K562 (cell line): ENCODE data around the gene RPS6KA2. TPM values are rescaled to one million over a fixed set of nuclear protein-coding genes. Genes with fewer than 3 reads are reported as not detected.

Experiments
- ATAC-seq: fragments of 200-7000 bp; cut with Tn5 transposase; 3 replicates; pipeline ENCODE4 v1.9.1; 2020; ENCODE audit warnings: moderate library complexity
- BruUV-seq: library from RNA; stranded (reverse); fragments of 400-500 nt; replicated peaks from 2 replicates; lab custom pipeline; 2021; lab: Mats Ljungman, UMichigan
- CTCF ChIA-PET: fragments of 300-600 bp; formaldehyde crosslinking; extraction: SDS; loops from one replicate; lab custom pipeline; 2021; ENCODE audit warnings: low intra/inter-chr PET ratio; lab: Yijun Ruan, JAX
- POLR2A ChIA-PET: fragments of 300-600, 350-650 bp; sonication (Branson Sonifier 250); formaldehyde crosslinking; extraction: SDS; loops from one replicate; lab custom pipeline; 2021; ENCODE audit warnings: antibody characterized with exemption, inconsistent platforms; lab: Yijun Ruan, JAX
- DNase-seq, 4 experiments: peaks; one replicate each; pipeline versions ENCODE4 v3.0.0 to v3.0.0-alpha.2; 2011 to 2018; ENCODE audit warnings: low spot score in 3 of 4, mixed read lengths in 3 of 4; ENCODE audit errors: extremely low read depth in 1 of 4
- FAIRE-seq: peaks from 2 replicates; lab custom pipeline; 2011; peaks lifted over from hg19 to GRCh38; lab: Jason Lieb, UNC
- H2AFZ ChIP-seq: 2 replicates; pipeline ENCODE4 v1.6.0; 2011; ENCODE audit warnings: low read depth, low read length, control low read depth, inconsistent platforms
- H3K27ac ChIP-seq: fragments of 200-600 bp; 3 replicates; pipeline ENCODE4 v1.8.0; 2011; ENCODE audit warnings: low read depth, mild to moderate bottlenecking, control low read depth, inconsistent platforms, low read length, moderate library complexity, mixed read lengths; ENCODE audit errors: extremely low read depth
- H3K27me3 ChIP-seq, 2 experiments: fragments of 300-600 bp in 1 of 2; 2 replicates in 1 of 2; 3 replicates in 1 of 2; pipeline versions ENCODE4 v1.6.0 to v1.8.0; 2011; ENCODE audit warnings: inconsistent platforms in 2 of 2, low read length in 2 of 2, mild to moderate bottlenecking in 1 of 2, mixed read lengths in 1 of 2, moderate library complexity in 1 of 2; ENCODE audit not compliant: control insufficient read depth in 2 of 2, insufficient read depth in 2 of 2
- H3K36me3 ChIP-seq: fragments of 300-600 bp; 3 replicates; pipeline ENCODE4 v1.8.0; 2011; ENCODE audit warnings: mild to moderate bottlenecking, low read length, inconsistent platforms; ENCODE audit not compliant: control insufficient read depth, insufficient read depth
- H3K4me1 ChIP-seq, 2 experiments: fragments of 200-600 bp in 1 of 2; replicated peaks in 1 of 2; 2 replicates in 1 of 2; 3 replicates in 1 of 2; pipeline versions ENCODE4 v1.5.1 to v1.8.0; 2011; ENCODE audit warnings: inconsistent platforms in 2 of 2, low read length in 2 of 2, mild to moderate bottlenecking in 1 of 2, mixed read lengths in 1 of 2, moderate library complexity in 1 of 2; ENCODE audit not compliant: control insufficient read depth in 2 of 2, insufficient read depth in 2 of 2
- H3K4me2 ChIP-seq: 2 replicates; pipeline ENCODE4 v1.6.1; 2011; ENCODE audit warnings: low read length, control low read depth, inconsistent platforms, mixed read lengths; ENCODE audit not compliant: insufficient read depth
- H3K4me3 ChIP-seq: fragments of 200-600 bp; sonication (generic), shearing (Covaris generic); 2 replicates; pipeline ENCODE4 v1.5.1; 2016; ENCODE audit warnings: control low read depth, inconsistent platforms
- H3K79me2 ChIP-seq: fragments of 200-600 bp; 3 replicates; pipeline ENCODE4 v1.8.0; 2011; ENCODE audit warnings: low read length, inconsistent platforms; ENCODE audit not compliant: control insufficient read depth, insufficient read depth
- H3K9ac ChIP-seq, 2 experiments: 2 replicates each; pipeline versions ENCODE4 v1.6.0 to v1.6.1; 2011; ENCODE audit warnings: low read depth in 2 of 2, low read length in 2 of 2, control low read depth in 1 of 2, inconsistent platforms in 1 of 2, mild to moderate bottlenecking in 1 of 2, mixed read lengths in 1 of 2; ENCODE audit not compliant: insufficient read depth in 1 of 2
- H3K9me1 ChIP-seq: one replicate; pipeline ENCODE4 v1.6.0; 2011; ENCODE audit warnings: inconsistent platforms, mild to moderate bottlenecking, low read length, moderate library complexity; ENCODE audit not compliant: control insufficient read depth, insufficient read depth
- H3K9me3 ChIP-seq: replicated peaks from 2 replicates; pipeline ENCODE4 v1.5.1; 2011; ENCODE audit warnings: low read depth, low read length, inconsistent platforms; ENCODE audit not compliant: control insufficient read depth, insufficient read depth
- H4K20me1 ChIP-seq: replicated peaks from 2 replicates; pipeline ENCODE4 v1.6.1; 2011; ENCODE audit warnings: low read length, inconsistent platforms, mixed read lengths; ENCODE audit not compliant: control insufficient read depth, insufficient read depth
- CCNT2 ChIP-seq: IDR thresholded peaks from 2 replicates; pipeline ENCODE4 v1.6.1; 2011; ENCODE audit warnings: borderline replicate concordance, low read depth, mild to moderate bottlenecking, moderate library complexity, mixed read lengths, low read length; ENCODE audit not compliant: insufficient read length; ENCODE audit errors: extremely low read depth
- CREB3 ChIP-seq: fragments of 450-650 bp; conservative IDR thresholded peaks from 2 replicates; pipeline ENCODE4 v1.6.1; 2016; ENCODE audit warnings: missing genetic modification characterization, low read depth, mild to moderate bottlenecking, missing compliant biosample characterization, moderate library complexity
- SMARCE1 ChIP-seq: fragments of 450-650 bp; IDR thresholded peaks from 2 replicates; pipeline ENCODE4 v1.7.1; 2016; ENCODE audit warnings: mild to moderate bottlenecking
- ZNF134 ChIP-seq: fragments of 250-450 bp; sonication (Bioruptor Pico); conservative IDR thresholded peaks from 2 replicates; pipeline ENCODE4 v1.4.0; 2020
- ZNF146 ChIP-seq: IDR thresholded peaks from one replicate; pipeline ENCODE4 v1.6.1; 2018; ENCODE audit warnings: missing compliant biosample characterization; ENCODE audit not compliant: unreplicated experiment
- ZNF436 ChIP-seq: fragments of 250-450, 450-650 bp; sonication (Bioruptor Pico); formaldehyde crosslinking; IDR thresholded peaks from 2 replicates; pipeline ENCODE4 v1.7.0; 2020; ENCODE audit warnings: mild to moderate bottlenecking
- ZNF583 ChIP-seq: fragments of 250-450 bp; sonication (Bioruptor Pico); IDR thresholded peaks from 2 replicates; pipeline ENCODE4 v1.4.0; 2020
- WGBS: fragments of 100-300 bp; shearing (Covaris generic); methylation state at CpG from one replicate; pipeline ENCODE4 v1.1.6; 2016; ENCODE audit warnings: low coverage, mixed read lengths; ENCODE audit not compliant: insufficient coverage; ENCODE audit errors: missing lambda C conversion rate; 5-methylcytosine and 5-hydroxymethylcytosine counted together
- in situ Hi-C: fragments of 300-500 bp; cut with MboI; formaldehyde crosslinking; loops from 4 replicates; pipeline ENCODE4 v1.15.0; 2018; ENCODE audit warnings: inconsistent platforms, mixed read lengths
- intact Hi-C: fragments of 100-400 bp; cut with micrococcal nuclease; formaldehyde crosslinking; loops from 2 replicates; pipeline ENCODE4 v1.14.2; 2022
- polyA plus RNA-seq, 8 experiments: library from polyadenylated mRNA; depleted of rRNA in 4 of 8; stranded (reverse) in 5 of 8; unstranded in 3 of 8; fragments of >200 nt; fragmentation: Nextera tagmentation in 2 of 8; fragmentation: Illumina TruSeq in 1 of 8; extraction: Ambion mirVana in 2 of 8; extraction: Trizol in 1 of 8; gene quantifications; 2 replicates each; pipeline versions ENCODE4 v1.2.1 to v1.2.3, GENCODE V29; 2011 to 2014; ENCODE audit warnings: inconsistent platforms in 1 of 8, missing spikeins in 1 of 8
- total RNA-seq, 7 experiments: library from RNA; depleted of rRNA in 6 of 7; stranded (reverse); fragments of >200 nt in 6 of 7; fragmentation: Illumina TruSeq in 2 of 7; extraction: Trizol in 2 of 7; gene quantifications; 2 replicates each; pipeline versions ENCODE4 v1.2.1 to v1.2.3, GENCODE V29; 2011 to 2021; ENCODE audit warnings: low replicate concordance in 1 of 7
- TF ChIP-seq, protein P1 (sequence below): fragments of 250-450 bp; sonication (Bioruptor Pico); IDR thresholded peaks from 2 replicates; pipeline ENCODE4 v1.8.0; 2022; ENCODE audit warnings: inconsistent platforms
- TF ChIP-seq, protein P2 (sequence below): IDR thresholded peaks from 3 replicates; pipeline ENCODE4 v1.6.1; 2011; ENCODE audit warnings: borderline replicate concordance, mild to moderate bottlenecking, moderate library complexity; ENCODE audit not compliant: insufficient read length; ENCODE audit errors: extremely low read depth

Gene RPS6KA2
- total and polyA plus RNA-seq, 9 of the 15 experiments (the other 6 are each of a cell fraction or from before 2014, with no cell fraction given), result 0.29 to 1.00 (median 0.53) TPM

- TF ChIP-seq CREB3 (tag), result no peak
- TF ChIP-seq, protein P1, sequence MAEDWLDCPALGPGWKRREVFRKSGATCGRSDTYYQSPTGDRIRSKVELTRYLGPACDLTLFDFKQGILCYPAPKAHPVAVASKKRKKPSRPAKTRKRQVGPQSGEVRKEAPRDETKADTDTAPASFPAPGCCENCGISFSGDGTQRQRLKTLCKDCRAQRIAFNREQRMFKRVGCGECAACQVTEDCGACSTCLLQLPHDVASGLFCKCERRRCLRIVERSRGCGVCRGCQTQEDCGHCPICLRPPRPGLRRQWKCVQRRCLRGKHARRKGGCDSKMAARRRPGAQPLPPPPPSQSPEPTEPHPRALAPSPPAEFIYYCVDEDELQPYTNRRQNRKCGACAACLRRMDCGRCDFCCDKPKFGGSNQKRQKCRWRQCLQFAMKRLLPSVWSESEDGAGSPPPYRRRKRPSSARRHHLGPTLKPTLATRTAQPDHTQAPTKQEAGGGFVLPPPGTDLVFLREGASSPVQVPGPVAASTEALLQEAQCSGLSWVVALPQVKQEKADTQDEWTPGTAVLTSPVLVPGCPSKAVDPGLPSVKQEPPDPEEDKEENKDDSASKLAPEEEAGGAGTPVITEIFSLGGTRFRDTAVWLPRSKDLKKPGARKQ (CRISPR knock-in tag), result no peak
- no peak for TF ChIP-seq ZNF436 (CRISPR knock-in tag)
- no peak for TF ChIP-seq ZNF134 (CRISPR knock-in tag)
- TF ChIP-seq, all 486 proteins: peak for 0
Measured at GRCh38 chr6:166417285-166417691, 209.8 kb downstream of the RPS6KA2 start (continued).

GRCh38 chr6:166415833-166416347 lies 211.2 kb downstream of the RPS6KA2 start:
- no peak overlapping the region for H2AFZ ChIP-seq
- FAIRE-seq (no peak), ATAC-seq (no peak), DNase-seq (no peak)
- ChIA-PET POLR2A (interaction anchor here (0.7 kb wide), 1 partner anchor 71 kb away, joined by 3 read pairs; no protein-coding TSS in a partner anchor), CTCF (no interaction called here)
- peaks cover 46 to 73% of the 10 kb centered on the region in 2 experiments for H3K27me3 ChIP-seq
- in situ Hi-C loops (no loop called here), intact Hi-C loops (no loop called here)
- H3K4me2 ChIP-seq, result no peak overlapping the region
- no peaks in the 10 kb centered on the region for H3K79me2 ChIP-seq
- no peaks in the 10 kb centered on the region for H3K36me3 ChIP-seq
- H4K20me1 ChIP-seq, result 0 out of 2 replicates have a peak, but pooled peaks cover 4% of the 10 kb centered on the region
- no peak overlapping the region for H3K27ac ChIP-seq
- TF ChIP-seq SMARCE1 (no peak), CCNT2 (no peak), ZNF146 (CRISPR knock-in tag) (no peak), ZNF583 (CRISPR knock-in tag) (no peak)
- TF ChIP-seq, protein P2, sequence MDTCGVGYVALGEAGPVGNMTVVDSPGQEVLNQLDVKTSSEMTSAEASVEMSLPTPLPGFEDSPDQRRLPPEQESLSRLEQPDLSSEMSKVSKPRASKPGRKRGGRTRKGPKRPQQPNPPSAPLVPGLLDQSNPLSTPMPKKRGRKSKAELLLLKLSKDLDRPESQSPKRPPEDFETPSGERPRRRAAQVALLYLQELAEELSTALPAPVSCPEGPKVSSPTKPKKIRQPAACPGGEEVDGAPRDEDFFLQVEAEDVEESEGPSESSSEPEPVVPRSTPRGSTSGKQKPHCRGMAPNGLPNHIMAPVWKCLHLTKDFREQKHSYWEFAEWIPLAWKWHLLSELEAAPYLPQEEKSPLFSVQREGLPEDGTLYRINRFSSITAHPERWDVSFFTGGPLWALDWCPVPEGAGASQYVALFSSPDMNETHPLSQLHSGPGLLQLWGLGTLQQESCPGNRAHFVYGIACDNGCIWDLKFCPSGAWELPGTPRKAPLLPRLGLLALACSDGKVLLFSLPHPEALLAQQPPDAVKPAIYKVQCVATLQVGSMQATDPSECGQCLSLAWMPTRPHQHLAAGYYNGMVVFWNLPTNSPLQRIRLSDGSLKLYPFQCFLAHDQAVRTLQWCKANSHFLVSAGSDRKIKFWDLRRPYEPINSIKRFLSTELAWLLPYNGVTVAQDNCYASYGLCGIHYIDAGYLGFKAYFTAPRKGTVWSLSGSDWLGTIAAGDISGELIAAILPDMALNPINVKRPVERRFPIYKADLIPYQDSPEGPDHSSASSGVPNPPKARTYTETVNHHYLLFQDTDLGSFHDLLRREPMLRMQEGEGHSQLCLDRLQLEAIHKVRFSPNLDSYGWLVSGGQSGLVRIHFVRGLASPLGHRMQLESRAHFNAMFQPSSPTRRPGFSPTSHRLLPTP, result no peak
- 2% methylated on average over 5 of the region's 5 CpGs for WGBS
- peaks cover 0 to 11% of the 10 kb centered on the region in 2 experiments; a peak in 1 of 5 replicates for H3K4me1 ChIP-seq
- no peaks in the 10 kb centered on the region for H3K9me3 ChIP-seq
- H3K9ac ChIP-seq, result no peak overlapping the region
- H3K9me1 ChIP-seq, result no peaks in the 10 kb centered on the region
- BruUV-seq, result no TSS peak
- no peak overlapping the region for H3K4me3 ChIP-seq
